GM18511 (cell line): ENCODE measurements around the gene IRF3.
"Not testable (repeated sequence)": the region's sequence is repeated elsewhere in the genome, so short reads cannot be mapped to it uniquely, and the experiment has no call there.

Source experiments
- ATAC-seq: cut with Tn5 transposase; IDR thresholded peaks from one replicate; pipeline ENCODE4 v1.9.1; 2021; ENCODE audit warnings: mild to moderate bottlenecking, moderate library complexity; ENCODE audit not compliant: unreplicated experiment

The IRF3 gene

GRCh38 chr19:49651029-49651819, 14.4 kb downstream of the IRF3 start:
- no peak for ATAC-seq

- ATAC-seq, result no peak
Measured at GRCh38 chr19:49646586-49646985, 19.1 kb downstream of the IRF3 start.

- no peak for ATAC-seq
Measured at GRCh38 chr19:49645995-49646394, 19.7 kb downstream of the IRF3 start.

GRCh38 chr19:49645592-49645991, 20.1 kb downstream of the IRF3 start:
- no peak for ATAC-seq

- no peak for ATAC-seq
Measured at GRCh38 chr19:49643466-49643865, 22.2 kb downstream of the IRF3 start.

GRCh38 chr19:49642492-49643035, 23.1 kb downstream of the IRF3 start:
- no peak for ATAC-seq

GRCh38 chr19:49641688-49642491, 23.8 kb downstream of the IRF3 start, which contains the start of gene SCAF1:
SCAF1 (plus strand) TSS chr19:49642209; CDS start chr19:49645027, 2,818 bp downstream.
- peak; percentile 56 for ATAC-seq

- ATAC-seq, result peak; percentile 59
Measured at GRCh38 chr19:49640113-49640898, 25.4 kb downstream of the IRF3 start, which contains the start of gene RRAS. RRAS (minus strand) TSS chr19:49640143; CDS start chr19:49640098, 45 bp downstream.

- no peak for ATAC-seq
Measured at GRCh38 chr19:49639401-49640112, 26.1 kb downstream of the IRF3 start.

GRCh38 chr19:49637821-49638738, 27.6 kb downstream of the IRF3 start:
- no peak for ATAC-seq

- ATAC-seq, result no peak
Measured at GRCh38 chr19:49636233-49636932, 29.3 kb downstream of the IRF3 start.

GRCh38 chr19:49635530-49636232, 30.0 kb downstream of the IRF3 start:
- no peak for ATAC-seq

GRCh38 chr19:49633273-49633672, 32.4 kb downstream of the IRF3 start:
- not testable (repeated sequence) for ATAC-seq

- ATAC-seq, result no peak
Measured at GRCh38 chr19:49632576-49632975, 33.1 kb downstream of the IRF3 start.

- ATAC-seq, result no peak
Measured at GRCh38 chr19:49631610-49632192, 34.0 kb downstream of the IRF3 start.

GRCh38 chr19:49631014-49631588, 34.6 kb downstream of the IRF3 start:
- ATAC-seq, result no peak

GRCh38 chr19:49629659-49630058, 36.0 kb downstream of the IRF3 start:
- no peak for ATAC-seq
